Caco-2 (cell line): ENCODE results near the gene TOR4A. TPM values are rescaled to one million over a fixed set of nuclear protein-coding genes. Genes with fewer than 3 reads are reported as not detected.

Experiments
- BruUV-seq: library from RNA; stranded (reverse); fragments of 400-500 nt; replicated peaks from 2 replicates; lab custom pipeline; 2021; lab: Mats Ljungman, UMichigan
- CTCF ChIA-PET: fragments of 300-600 bp; sonication (Branson Sonifier 250); formaldehyde crosslinking; loops from one replicate; lab custom pipeline; 2022; ENCODE audit warnings: antibody characterized with exemption; lab: Charles Lee
- POLR2A ChIA-PET: fragments of 300-600 bp; sonication (Branson Sonifier 250); formaldehyde crosslinking; loops from one replicate; lab custom pipeline; 2022; ENCODE audit warnings: antibody characterized with exemption; lab: Charles Lee
- DNase-seq, 2 experiments: peaks; one replicate each; pipeline versions ENCODE4 v3.0.0 to v3.0.0-alpha.2; 2020 to 2022
- H3K27me3 ChIP-seq: replicated peaks from 2 replicates; pipeline ENCODE4 v1.6.0; 2011; ENCODE audit warnings: low read length; ENCODE audit not compliant: control insufficient read depth, insufficient read depth
- H3K36me3 ChIP-seq: 2 replicates; pipeline ENCODE4 v1.5.1; 2011; ENCODE audit warnings: low read length; ENCODE audit not compliant: control insufficient read depth, insufficient read depth
- H3K4me1 ChIP-seq: fragments of 250-450 bp; sonication (Bioruptor Pico); 2 replicates; pipeline ENCODE4 v1.5.1; 2020; ENCODE audit warnings: mild to moderate bottlenecking
- H3K4me3 ChIP-seq: 2 replicates; pipeline ENCODE4 v1.5.1; 2011; ENCODE audit warnings: low read depth, mild to moderate bottlenecking, control low read depth, low read length
- H3K9me3 ChIP-seq: fragments of 250-450 bp; sonication (Bioruptor Pico); 2 replicates; pipeline ENCODE4 v1.5.1; 2020; ENCODE audit warnings: mild to moderate bottlenecking, moderate library complexity
- H3K27ac Mint-ChIP-seq: one replicate; pipeline ENCODE4 v1.8.0; 2022; ENCODE audit warnings: mixed read lengths; ENCODE audit not compliant: unreplicated experiment
- H3K27me3 Mint-ChIP-seq: one replicate; pipeline ENCODE4 v1.8.0; 2022; ENCODE audit warnings: mixed read lengths; ENCODE audit not compliant: insufficient read depth, unreplicated experiment
- H3K36me3 Mint-ChIP-seq: one replicate; pipeline ENCODE4 v1.8.0; 2022; ENCODE audit warnings: mild to moderate bottlenecking, mixed read lengths; ENCODE audit not compliant: insufficient read depth, unreplicated experiment
- H3K4me1 Mint-ChIP-seq: one replicate; pipeline ENCODE4 v1.8.0; 2022; ENCODE audit warnings: low read depth, mixed read lengths; ENCODE audit not compliant: unreplicated experiment
- H3K4me3 Mint-ChIP-seq: one replicate; pipeline ENCODE4 v1.8.0; 2022; ENCODE audit warnings: mild to moderate bottlenecking, moderate library complexity, mixed read lengths; ENCODE audit not compliant: unreplicated experiment
- H3K9me3 Mint-ChIP-seq: one replicate; pipeline ENCODE4 v1.8.0; 2022; ENCODE audit warnings: mixed read lengths; ENCODE audit not compliant: unreplicated experiment
- CTCF ChIP-seq, 2 experiments: fragments of 200-600 bp in 1 of 2; IDR thresholded peaks; 1 replicate in 1 of 2; 2 replicates in 1 of 2; pipeline versions ENCODE4 v1.5.1 to v1.8.0; 2011 to 2022; ENCODE audit warnings: antibody characterized with exemption in 1 of 2, control low read depth in 1 of 2, inconsistent platforms in 1 of 2, low read depth in 1 of 2, low read length in 1 of 2, mild to moderate bottlenecking in 1 of 2, moderate library complexity in 1 of 2; ENCODE audit not compliant: insufficient read depth in 1 of 2, severe bottlenecking in 1 of 2, unreplicated experiment in 1 of 2
- intact Hi-C: fragments of 100-400 bp; cut with micrococcal nuclease; formaldehyde crosslinking; loops from one replicate; pipeline ENCODE4 v1.10.0; 2022; ENCODE audit not compliant: unreplicated experiment
- total RNA-seq: library from RNA; stranded (reverse); gene quantifications from 2 replicates; pipeline ENCODE4 v1.2.3, GENCODE V29; 2022

Gene TOR4A
- total RNA-seq, 1 experiment from 2014 or later: 1.8 TPM

DNA sequence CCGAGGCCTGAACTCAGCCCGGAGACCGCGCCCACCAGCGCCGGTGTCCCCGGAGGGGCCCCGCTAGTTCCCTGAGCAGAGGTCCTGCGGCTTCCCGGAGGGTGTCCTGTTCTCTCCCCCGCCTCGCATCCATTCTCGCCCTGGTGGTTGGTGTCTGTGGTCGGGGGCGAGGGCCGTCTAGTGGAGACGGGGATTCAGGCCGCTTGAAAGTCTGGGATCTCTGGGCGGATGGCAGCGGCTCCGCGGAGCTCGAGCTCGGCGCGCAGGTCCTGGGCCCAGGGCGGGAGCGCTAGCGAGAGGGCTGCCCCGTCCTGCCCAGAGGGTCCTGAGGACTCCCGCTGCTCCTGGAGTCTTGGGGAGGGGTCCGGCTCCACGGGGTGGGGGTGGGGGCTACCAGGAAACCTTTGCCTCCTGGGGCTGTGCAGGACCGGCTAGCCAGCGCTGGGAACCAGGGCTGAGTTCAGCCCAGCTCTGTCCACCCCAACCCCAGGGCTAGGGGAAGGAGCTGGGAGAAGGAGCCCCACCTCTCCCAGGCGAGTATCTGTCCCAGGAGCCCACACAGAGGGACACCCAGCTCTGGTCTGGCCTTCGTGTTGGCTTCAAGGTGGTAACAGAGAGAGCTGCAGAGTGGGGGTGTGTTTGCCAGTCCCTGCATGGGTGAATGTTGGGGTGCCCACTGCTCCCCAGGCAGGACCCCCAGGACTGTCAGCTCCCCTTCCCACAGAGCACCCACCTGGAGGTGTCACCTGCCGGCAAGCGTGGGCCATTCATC is 4.0 kb downstream of the TOR4A start:
- TF ChIP-seq CTCF (IDR thresholded peaks at IDR 0.05; ENCODE audit: insufficient read depth in 1 of 2, low read depth in 1 of 2, low read length in 1 of 2, severe bottlenecking in 1 of 2, unreplicated experiment in 1 of 2): no peak
- POLR2A ChIA-PET: no interaction called here
- Mint-ChIP-seq H3K27ac (no peak overlapping the region), H3K4me1 (no peaks in the 10 kb centered on the region), H3K4me3 (no peak overlapping the region), H3K27me3 (no peaks in the 10 kb centered on the region), H3K36me3 (peaks cover 13% of the 10 kb centered on the region), H3K9me3 (no peaks in the 10 kb centered on the region)
- intact Hi-C loops: no loop called here
- CTCF ChIA-PET: no interaction called here
- DNase-seq: no peak
- no TSS peak for BruUV-seq
- H3K4me1 ChIP-seq: no peaks in the 10 kb centered on the region
- H3K9me3 ChIP-seq: 0 out of 2 replicates have a peak, but pooled peaks cover 6% of the 10 kb centered on the region
- no peak overlapping the region for H3K4me3 ChIP-seq
- no peaks in the 10 kb centered on the region for H3K27me3 ChIP-seq
- no peaks in the 10 kb centered on the region; the same call in 1 of the 2 replicates for H3K36me3 ChIP-seq

- peak; percentile 75 to 84 for TF ChIP-seq CTCF (IDR thresholded peaks at IDR 0.05; ENCODE audit: insufficient read depth in 1 of 2, low read depth in 1 of 2, low read length in 1 of 2, severe bottlenecking in 1 of 2, unreplicated experiment in 1 of 2)
- no TSS peak for BruUV-seq
- ChIA-PET POLR2A (interaction anchor here (0.5 to 1.1 kb wide), 4 partner anchors 13 to 265 kb away, joined by 3 to 6 read pairs (median 3); partner anchors contain the start of genes MRPL41, NRARP and TUBB4B), CTCF (interaction anchor here (0.5 to 1.6 kb wide), 21 partner anchors 12 to 265 kb away, joined by 3 to 15 read pairs (median 4); partner anchors contain the start of genes ENTPD8, EXD3, MAN1B1 and MRPL41)
- H3K4me3 ChIP-seq: no peak overlapping the region
- Mint-ChIP-seq H3K27me3 (no peaks in the 10 kb centered on the region), H3K36me3 (peaks cover 8% of the 10 kb centered on the region), H3K4me1 (no peaks in the 10 kb centered on the region), H3K27ac (peak overlapping the region; percentile 9), H3K9me3 (no peaks in the 10 kb centered on the region), H3K4me3 (no peak overlapping the region)
- no peaks in the 10 kb centered on the region for H3K27me3 ChIP-seq
- H3K9me3 ChIP-seq: no peaks in the 10 kb centered on the region
- peak; percentile 83 to 89 for DNase-seq
- intact Hi-C loops: loop anchor here (1.0 to 2.0 kb wide), 2 partner anchors 120 to 158 kb away; no protein-coding TSS in a partner anchor
- no peaks in the 10 kb centered on the region for H3K4me1 ChIP-seq
- H3K36me3 ChIP-seq: no peaks in the 10 kb centered on the region
These were observed 9.5 kb downstream of the TOR4A start for GRCh38 chr9:137286975-137287383.

- no peaks in the 10 kb centered on the region for H3K36me3 ChIP-seq
- no peaks in the 10 kb centered on the region for H3K27me3 ChIP-seq
- peak overlapping the region; percentile 98 for H3K27ac Mint-ChIP-seq
- H3K4me3 ChIP-seq: peak overlapping the region; percentile 39
- H3K36me3 Mint-ChIP-seq: peaks cover 22% of the 10 kb centered on the region
- peaks cover 7% of the 10 kb centered on the region for H3K4me1 Mint-ChIP-seq
- ChIA-PET CTCF (interaction anchor here (0.6 to 2.1 kb wide), 6 partner anchors 9 to 216 kb away, joined by 3 to 18 read pairs (median 8); partner anchors contain the start of genes EXD3, NOXA1 and NRARP), POLR2A (interaction anchor here (0.6 to 2.0 kb wide), 10 partner anchors 9 to 259 kb away, joined by 3 to 40 read pairs (median 6); partner anchors contain the start of genes ANAPC2, MRPL41, NRARP and SAPCD2)
- no peak for DNase-seq
- no peak for TF ChIP-seq CTCF (IDR thresholded peaks at IDR 0.05; ENCODE audit: insufficient read depth in 1 of 2, low read depth in 1 of 2, low read length in 1 of 2, severe bottlenecking in 1 of 2, unreplicated experiment in 1 of 2)
- H3K9me3 ChIP-seq: no peaks in the 10 kb centered on the region
- H3K4me3 Mint-ChIP-seq: peak overlapping the region; percentile 74
- no peaks in the 10 kb centered on the region for H3K9me3 Mint-ChIP-seq
- H3K4me1 ChIP-seq: peaks cover 23% of the 10 kb centered on the region
- TSS peak; percentile 94 for BruUV-seq
- intact Hi-C loops: loop anchor here (5.0 to 10.0 kb wide), 2 partner anchors 51 to 242 kb away; partner anchors contain the start of gene TUBB4B
- no peaks in the 10 kb centered on the region for H3K27me3 Mint-ChIP-seq
These were observed 15.6 kb downstream of the TOR4A start for GRCh38 chr9:137293094-137293481.
